ENCODE data around the gene SPECC1. TPM values are rescaled to one million over a fixed set of nuclear protein-coding genes. Genes with fewer than 3 reads are reported as not detected.

SPECC1 gene
- polyA plus RNA-seq, 1 experiment = 13.0 TPM

GRCh38 chr17:20154286-20155000 is 145.3 kb downstream of the SPECC1 start:
- peaks cover 4% of the 10 kb centered on the region; the same call in 1 of the 2 replicates for H3K27me3 ChIP-seq (ENCODE audit: control insufficient read depth, insufficient read depth, low read length)
- no peak for TF ChIP-seq CTCF (IDR thresholded peaks at IDR 0.05; ENCODE audit: insufficient read depth, low read depth, low read length)
- no peak overlapping the region for H3K4me3 ChIP-seq (ENCODE audit: low read depth, low read length)
- ChIA-PET CTCF (no interaction called here), POLR2A (no interaction called here)
- H3K36me3 ChIP-seq (ENCODE audit: control insufficient read depth, insufficient read depth, low read length) = no peaks in the 10 kb centered on the region
- DNase-seq (ENCODE audit: low read depth) = no peak

GRCh38 chr17:20155258-20156195 is 146.4 kb downstream of the SPECC1 start:
- Histone ChIP-seq H3K27me3 (ENCODE audit: control insufficient read depth, insufficient read depth, low read length) (peaks cover 4% of the 10 kb centered on the region; the same call in 1 of the 2 replicates), H3K36me3 (ENCODE audit: control insufficient read depth, insufficient read depth, low read length) (no peaks in the 10 kb centered on the region), H3K4me3 (ENCODE audit: low read depth, low read length) (peak overlapping the region; percentile 68)
- CTCF ChIA-PET = interaction anchor here (0.7 to 1.7 kb wide), 2 partner anchors 9 to 163 kb away, joined by 3 to 4 read pairs; no protein-coding TSS in a partner anchor
- POLR2A ChIA-PET = no interaction called here
- DNase-seq (ENCODE audit: low read depth) = peak; percentile 78
- TF ChIP-seq CTCF (IDR thresholded peaks at IDR 0.05; ENCODE audit: insufficient read depth, low read depth, low read length) = no peak

- DNase-seq (ENCODE audit: low read depth) = no peak
- POLR2A ChIA-PET = no interaction called here
- no peak for TF ChIP-seq CTCF (IDR thresholded peaks at IDR 0.05; ENCODE audit: insufficient read depth, low read depth, low read length)
- CTCF ChIA-PET = interaction anchor here (0.7 to 1.7 kb wide), 3 partner anchors 8 to 163 kb away, joined by 3 to 4 read pairs (median 3); no protein-coding TSS in a partner anchor
- H3K27me3 ChIP-seq (ENCODE audit: control insufficient read depth, insufficient read depth, low read length) = peaks cover 3% of the 10 kb centered on the region; the same call in 1 of the 2 replicates
- H3K4me3 ChIP-seq (ENCODE audit: low read depth, low read length) = peak overlapping the region; percentile 68
- no peaks in the 10 kb centered on the region for H3K36me3 ChIP-seq (ENCODE audit: control insufficient read depth, insufficient read depth, low read length)
Observed at GRCh38 chr17:20156196-20157000, 147.2 kb downstream of the SPECC1 start.

- ChIA-PET CTCF (interaction anchor here (1.4 to 1.7 kb wide), 2 partner anchors 35 to 164 kb away, joined by 3 to 4 read pairs; no protein-coding TSS in a partner anchor), POLR2A (no interaction called here)
- DNase-seq (ENCODE audit: low read depth) = no peak
- Histone ChIP-seq H3K27me3 (ENCODE audit: control insufficient read depth, insufficient read depth, low read length) (peaks cover 3% of the 10 kb centered on the region; the same call in 1 of the 2 replicates), H3K4me3 (ENCODE audit: low read depth, low read length) (peak overlapping the region; percentile 68), H3K36me3 (ENCODE audit: control insufficient read depth, insufficient read depth, low read length) (no peaks in the 10 kb centered on the region)
- TF ChIP-seq CTCF (IDR thresholded peaks at IDR 0.05; ENCODE audit: insufficient read depth, low read depth, low read length) = no peak
Observed at GRCh38 chr17:20157001-20157310, 147.8 kb downstream of the SPECC1 start.
